HG03558 (cell line): ENCODE results near the gene PSMD2.

ENCODE experiments used
- ATAC-seq: cut with Tn5 transposase; IDR thresholded peaks from one replicate; pipeline ENCODE4 v1.9.1; 2021; ENCODE audit warnings: moderate number of reproducible peaks; ENCODE audit not compliant: unreplicated experiment; ENCODE audit errors: extremely low read depth

The PSMD2 gene

DNA sequence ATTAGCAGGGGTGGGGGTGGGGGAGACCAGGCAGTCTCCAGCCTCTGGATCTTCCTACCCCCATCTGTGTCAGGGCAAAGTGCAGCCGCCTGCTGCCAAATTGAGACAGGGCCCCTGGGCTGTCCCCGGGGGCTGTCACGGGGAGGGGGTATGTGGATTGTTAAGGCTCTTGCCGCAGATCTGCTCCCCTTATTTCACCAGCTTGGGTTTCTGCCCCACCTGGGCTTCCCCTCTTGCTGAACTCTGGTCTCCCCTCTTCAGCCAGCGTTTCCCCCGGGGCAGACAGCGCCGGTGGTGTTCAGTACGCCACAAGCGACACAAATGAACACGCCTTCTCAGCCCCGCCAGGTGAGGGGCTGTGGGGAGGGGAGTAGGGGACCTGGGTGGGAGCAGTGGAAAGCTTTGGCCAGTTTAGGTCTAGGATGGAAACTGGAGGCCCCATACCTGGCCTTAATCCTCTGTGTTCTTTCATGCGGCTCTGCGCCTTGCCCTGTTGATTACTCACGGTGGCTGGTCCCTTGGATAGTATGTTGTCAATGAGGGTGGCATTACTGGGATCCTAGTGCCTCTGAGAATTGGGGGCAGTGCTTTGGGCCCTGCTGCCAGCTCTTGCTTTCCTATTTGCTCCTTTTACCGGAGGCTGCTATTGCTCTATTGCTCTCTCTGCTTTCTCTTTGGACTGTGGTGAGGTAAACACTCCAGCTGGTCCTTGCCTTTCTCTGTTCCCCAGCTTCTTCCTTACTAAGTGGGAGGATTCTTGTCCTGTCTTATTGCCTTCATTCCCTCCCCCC is 17.0 kb downstream of the PSMD2 start:
- no peak for ATAC-seq

DNA sequence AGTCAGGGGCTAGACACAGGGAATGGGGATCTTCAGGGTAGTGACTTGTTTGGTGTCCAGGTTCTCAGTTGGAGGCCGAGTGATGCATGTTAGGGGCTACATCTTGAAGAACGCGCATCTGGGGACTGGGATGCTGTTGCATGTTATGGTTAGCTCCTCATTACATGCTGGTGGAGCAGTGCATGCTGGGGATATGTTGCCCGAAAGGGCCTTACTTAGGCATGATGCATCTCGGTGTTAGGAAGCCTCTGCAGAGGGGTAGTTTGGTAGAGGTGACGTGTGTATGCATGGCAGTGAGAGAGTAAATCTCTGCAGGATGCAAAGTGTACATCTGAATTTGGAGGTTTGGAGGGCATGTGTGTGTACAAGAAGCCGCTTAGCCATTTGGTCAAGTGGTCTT is 17.8 kb downstream of the PSMD2 start:
- no peak for ATAC-seq

DNA sequence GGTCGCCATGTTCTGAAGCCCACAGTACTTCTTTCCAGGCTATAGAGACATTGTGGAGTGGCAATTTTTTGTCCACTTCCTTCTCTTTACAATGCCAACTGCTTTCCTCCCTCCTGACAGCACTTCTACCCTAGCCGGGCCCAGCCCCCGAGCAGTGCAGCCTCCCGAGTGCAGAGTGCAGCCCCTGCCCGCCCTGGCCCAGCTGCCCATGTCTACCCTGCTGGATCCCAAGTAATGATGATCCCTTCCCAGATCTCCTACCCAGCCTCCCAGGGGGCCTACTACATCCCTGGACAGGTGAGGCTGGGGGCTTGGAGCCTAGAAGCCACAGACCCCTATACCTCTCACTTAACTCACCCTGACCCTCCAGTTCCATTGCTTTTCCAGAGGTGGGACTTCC is 18.2 kb downstream of the PSMD2 start:
- ATAC-seq, result no peak

DNA sequence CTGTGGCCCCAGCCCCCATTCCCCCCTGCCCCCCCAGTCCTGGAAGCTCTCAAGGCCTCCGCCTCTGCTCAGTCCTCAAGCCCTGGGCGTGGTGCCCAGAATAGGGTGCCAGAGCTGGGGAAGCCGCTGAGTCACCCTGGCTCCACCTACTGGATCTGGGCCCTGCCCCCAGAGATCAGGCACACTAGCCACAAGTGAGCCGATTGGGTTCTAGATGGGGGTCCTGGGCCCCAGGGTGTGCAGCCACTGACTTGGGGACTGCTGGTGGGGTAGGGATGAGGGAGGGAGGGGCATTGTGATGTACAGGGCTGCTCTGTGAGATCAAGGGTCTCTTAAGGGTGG is 21.0 kb downstream of the PSMD2 start:
- ATAC-seq, result no peak

- no peak for ATAC-seq
Measured at GRCh38 chr3:184321666-184322065, 22.6 kb downstream of the PSMD2 start.

GRCh38 chr3:184322731-184323487 is 23.9 kb downstream of the PSMD2 start:
- ATAC-seq, result no peak

DNA sequence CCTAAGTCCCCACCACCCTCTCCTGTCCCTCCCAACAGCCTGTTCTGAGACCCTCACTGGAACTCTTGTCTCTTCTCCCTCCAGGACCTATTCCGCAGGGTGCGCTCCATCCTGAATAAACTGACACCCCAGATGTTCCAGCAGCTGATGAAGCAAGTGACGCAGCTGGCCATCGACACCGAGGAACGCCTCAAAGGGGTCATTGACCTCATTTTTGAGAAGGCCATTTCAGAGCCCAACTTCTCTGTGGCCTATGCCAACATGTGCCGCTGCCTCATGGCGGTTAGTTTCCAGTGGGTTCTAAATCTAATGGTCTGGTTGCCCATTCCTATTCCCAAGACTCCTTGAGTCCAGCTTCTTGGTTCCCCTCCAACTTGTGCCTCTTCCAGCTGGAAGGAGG is 24.7 kb downstream of the PSMD2 start:
- ATAC-seq, result no peak

DNA sequence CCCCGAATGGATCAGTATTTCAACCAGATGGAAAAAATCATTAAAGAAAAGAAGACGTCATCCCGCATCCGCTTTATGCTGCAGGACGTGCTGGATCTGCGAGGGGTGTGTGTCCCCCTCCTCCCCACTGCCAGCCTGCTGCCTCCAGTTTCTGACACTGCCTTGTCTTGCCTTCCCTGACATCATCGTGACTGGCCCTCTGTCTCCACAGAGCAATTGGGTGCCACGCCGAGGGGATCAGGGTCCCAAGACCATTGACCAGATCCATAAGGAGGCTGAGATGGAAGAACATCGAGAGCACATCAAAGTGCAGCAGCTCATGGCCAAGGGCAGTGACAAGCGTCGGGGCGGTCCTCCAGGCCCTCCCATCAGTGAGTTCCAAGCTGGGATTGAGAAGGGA is 26.2 kb downstream of the PSMD2 start:
- ATAC-seq, result no peak

DNA sequence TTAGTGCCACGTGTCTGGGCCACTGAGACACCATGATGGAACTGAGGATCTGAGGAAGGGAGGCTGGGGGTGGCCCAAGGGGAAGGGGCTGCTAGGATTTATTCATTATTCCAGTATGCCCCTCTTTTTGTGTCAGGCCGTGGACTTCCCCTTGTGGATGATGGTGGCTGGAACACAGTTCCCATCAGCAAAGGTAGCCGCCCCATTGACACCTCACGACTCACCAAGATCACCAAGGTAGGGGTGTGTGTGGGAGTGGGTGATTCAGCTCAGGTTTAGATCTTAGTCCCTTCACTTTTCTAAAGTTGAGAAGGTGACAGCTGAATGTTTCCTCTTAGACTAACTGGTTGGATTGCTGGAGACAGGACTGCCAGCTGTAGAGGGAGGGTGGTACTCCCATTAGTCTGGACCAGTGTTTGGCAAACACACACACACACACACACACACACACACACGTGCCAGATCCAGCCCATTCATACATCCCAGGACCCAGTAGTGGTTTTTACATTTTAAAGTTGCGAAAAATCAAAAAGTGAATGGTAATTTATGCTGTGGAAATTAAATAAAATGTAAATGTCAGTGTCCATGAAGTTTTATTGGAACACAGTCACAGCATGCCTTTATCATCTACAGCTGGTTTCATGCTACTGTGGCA is 26.8 kb downstream of the PSMD2 start:
- ATAC-seq, result no peak

DNA sequence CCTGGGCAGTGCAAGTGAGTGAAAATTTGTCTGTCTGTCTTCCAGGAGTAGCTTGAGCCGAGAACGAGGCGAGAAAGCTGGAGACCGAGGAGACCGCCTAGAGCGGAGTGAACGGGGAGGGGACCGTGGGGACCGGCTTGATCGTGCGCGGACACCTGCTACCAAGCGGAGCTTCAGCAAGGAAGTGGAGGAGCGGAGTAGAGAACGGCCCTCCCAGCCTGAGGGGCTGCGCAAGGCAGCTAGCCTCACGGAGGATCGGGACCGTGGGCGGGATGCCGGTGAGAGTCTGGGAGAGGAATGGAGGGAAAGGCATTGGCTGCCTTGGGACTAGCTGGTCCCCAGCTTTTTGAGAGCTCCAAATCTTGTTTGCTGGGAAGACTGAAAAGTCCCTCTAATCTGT is 28.1 kb downstream of the PSMD2 start:
- ATAC-seq, result no peak

DNA sequence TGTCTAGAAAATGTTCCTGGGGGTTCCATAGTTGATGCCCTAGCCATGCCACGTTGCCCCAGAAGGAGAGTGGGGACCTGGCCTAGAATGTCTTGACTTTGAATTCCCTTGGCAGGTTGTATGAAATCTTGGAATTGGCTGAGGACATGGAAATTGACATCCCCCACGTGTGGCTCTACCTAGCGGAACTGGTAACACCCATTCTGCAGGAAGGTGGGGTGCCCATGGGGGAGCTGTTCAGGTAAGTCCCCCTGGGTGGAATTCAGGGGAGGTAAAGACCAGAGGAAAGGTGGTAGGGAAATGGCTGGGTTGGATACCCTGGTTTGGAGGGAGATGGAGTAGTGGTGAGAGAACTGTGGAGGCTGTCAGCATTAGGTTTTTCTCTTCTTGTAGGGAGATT is 29.5 kb downstream of the PSMD2 start:
- ATAC-seq, result no peak

DNA sequence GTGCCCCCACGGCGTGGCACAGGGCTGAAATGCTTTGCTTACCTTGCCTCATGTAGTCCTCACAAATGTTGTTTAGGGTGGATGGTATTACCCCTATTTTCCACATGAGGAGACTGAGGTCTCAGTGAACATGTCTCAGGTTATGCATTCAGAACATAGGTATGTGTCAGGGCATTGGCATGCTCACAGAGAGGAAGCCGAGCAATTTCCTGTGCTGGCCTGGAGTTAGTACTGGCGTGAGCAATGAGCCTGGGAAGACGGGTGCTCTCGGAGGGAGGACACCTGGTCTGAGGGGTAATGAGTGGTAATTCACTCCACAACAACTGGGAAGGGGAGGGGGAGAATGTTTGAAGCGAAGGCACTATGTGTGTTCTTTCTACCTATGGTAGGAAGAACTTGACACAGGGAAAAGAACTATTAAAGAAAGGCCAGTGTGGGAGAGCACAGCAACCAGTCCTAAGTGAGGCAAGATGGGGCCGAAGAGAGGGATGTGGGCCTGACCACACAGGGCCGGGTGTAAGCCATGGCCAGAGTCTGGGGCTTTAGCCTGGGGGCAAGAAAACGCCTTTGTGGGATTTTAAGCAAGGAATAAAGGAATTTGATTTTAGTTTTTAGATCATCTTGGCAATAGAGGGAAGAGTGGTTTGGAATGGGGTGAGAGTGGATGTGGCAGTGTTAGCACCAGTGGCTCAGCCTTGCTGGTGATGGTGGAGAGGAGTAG is 33.5 kb downstream of the PSMD2 start:
- no peak for ATAC-seq

DNA sequence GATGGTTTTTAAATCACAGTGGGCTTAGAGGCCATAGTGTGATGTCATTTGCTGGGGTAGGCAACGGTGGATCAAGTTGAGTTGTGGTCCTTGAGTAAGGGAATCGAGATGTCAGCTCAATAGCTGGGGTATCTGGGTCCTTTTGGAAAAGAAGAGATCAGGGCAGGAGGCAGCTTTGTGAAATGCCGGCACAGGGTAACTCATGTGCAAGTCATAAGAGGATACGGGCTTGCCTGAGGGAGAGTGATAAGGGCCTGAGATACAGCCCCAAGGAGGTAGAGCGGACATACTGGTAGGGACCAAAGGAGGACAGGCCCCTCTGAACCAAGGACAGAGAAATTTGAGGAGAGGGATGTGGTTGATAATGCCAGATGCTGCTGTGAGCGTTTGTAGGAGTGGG is 34.1 kb downstream of the PSMD2 start:
- no peak for ATAC-seq

- ATAC-seq, result no peak
Measured at GRCh38 chr3:184333700-184334099, 34.7 kb downstream of the PSMD2 start.

- ATAC-seq, result no peak
Measured at GRCh38 chr3:184334470-184335158, 35.6 kb downstream of the PSMD2 start.

DNA sequence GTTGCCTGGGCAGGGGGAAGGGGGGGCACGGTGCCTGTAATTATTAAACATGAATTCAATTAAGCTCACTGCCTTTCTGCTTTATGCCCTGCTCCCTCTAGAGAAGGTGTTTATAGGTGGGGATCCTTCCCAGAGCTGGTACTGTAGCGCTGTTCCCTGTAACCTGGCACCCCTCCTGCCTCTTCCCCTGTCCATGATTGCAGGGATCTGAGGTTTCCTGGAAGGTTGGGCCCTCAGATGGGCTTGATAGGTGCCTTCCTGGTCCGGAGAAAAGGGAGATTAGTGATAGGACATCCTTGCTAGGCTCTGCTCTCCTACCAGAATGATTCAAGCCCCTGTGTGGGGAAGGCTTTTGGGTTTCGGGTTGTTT is 36.2 kb downstream of the PSMD2 start:
- ATAC-seq, result no peak

- ATAC-seq, result peak; percentile 38
Measured at GRCh38 chr3:184335661-184336546, 36.9 kb downstream of the PSMD2 start.

GRCh38 chr3:184336547-184337398 is 37.7 kb downstream of the PSMD2 start:
- ATAC-seq, result no peak

DNA sequence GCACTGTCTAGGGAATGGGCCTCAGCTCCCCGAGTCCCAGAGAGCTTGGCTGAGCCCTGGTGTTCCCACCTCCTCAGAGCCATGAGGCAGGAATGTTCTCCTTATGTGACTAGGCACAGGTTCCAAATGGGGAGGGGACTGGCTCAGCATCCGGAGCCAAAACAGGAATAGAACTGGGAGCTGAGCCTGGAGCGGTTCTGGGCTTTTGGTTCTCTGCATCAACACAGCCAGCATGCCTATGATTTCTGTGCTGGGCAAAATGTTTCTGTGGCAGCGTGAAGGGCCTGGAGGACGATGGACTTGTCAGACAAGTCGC is 38.3 kb downstream of the PSMD2 start, which contains the start of gene FAM131A:
TSS of gene FAM131A (plus strand) at position 202 of the 316 bp plus-strand sequence. CDS start at position 233, 31 bp downstream.
- no peak for ATAC-seq
